ENCODE measurements around the gene GDF11.

DNA sequence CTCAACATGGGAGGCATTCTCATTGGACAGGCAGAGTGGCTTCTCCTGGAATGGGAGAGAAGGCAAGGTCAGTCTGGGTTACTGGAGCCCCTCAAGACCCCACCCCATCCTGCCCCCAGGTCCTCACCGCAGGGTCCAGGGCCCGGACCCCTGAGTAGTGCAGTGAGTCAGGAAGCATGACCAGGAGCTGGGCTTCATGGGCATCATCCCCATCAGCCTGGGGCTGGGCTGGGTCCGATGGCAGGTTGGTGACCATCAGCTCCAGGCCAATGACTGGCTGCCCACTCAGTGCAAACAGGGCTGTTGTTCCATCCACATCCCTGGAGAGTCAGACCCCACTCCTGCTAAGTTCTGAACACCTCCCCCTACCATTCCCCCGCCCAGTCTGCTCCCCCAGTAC lies 48.3 kb upstream of the GDF11 start:
- TF ChIP-seq, protein P1, sequence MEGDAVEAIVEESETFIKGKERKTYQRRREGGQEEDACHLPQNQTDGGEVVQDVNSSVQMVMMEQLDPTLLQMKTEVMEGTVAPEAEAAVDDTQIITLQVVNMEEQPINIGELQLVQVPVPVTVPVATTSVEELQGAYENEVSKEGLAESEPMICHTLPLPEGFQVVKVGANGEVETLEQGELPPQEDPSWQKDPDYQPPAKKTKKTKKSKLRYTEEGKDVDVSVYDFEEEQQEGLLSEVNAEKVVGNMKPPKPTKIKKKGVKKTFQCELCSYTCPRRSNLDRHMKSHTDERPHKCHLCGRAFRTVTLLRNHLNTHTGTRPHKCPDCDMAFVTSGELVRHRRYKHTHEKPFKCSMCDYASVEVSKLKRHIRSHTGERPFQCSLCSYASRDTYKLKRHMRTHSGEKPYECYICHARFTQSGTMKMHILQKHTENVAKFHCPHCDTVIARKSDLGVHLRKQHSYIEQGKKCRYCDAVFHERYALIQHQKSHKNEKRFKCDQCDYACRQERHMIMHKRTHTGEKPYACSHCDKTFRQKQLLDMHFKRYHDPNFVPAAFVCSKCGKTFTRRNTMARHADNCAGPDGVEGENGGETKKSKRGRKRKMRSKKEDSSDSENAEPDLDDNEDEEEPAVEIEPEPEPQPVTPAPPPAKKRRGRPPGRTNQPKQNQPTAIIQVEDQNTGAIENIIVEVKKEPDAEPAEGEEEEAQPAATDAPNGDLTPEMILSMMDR (IDR thresholded peaks at IDR 0.05; ENCODE audit: insufficient read depth, low read length, poor library complexity, severe bottlenecking): no peak
- no peak for TF ChIP-seq EZH2phosphoT487 (conservative IDR thresholded peaks at IDR 0.05; ENCODE audit: low read length)

Measured in SU-DHL-6 (cell line).